A549 (cell line): ENCODE results near the gene ADIRF. TPM values are rescaled to one million over a fixed set of nuclear protein-coding genes. Genes with fewer than 3 reads are reported as not detected.
A peak's percentile ranks its signal among the peaks of the same experiment; 100 is the strongest.

Experiments used
- ATAC-seq, 2 experiments: fragments of 200-7000 bp in 1 of 2; fragments of >200 bp in 1 of 2; cut with Nextera tagmentation in 1 of 2; cut with Tn5 transposase in 1 of 2; 3 replicates each; pipeline versions ENCODE4 v1.8.0 to v1.9.1; 2018 to 2020; ENCODE audit warnings: mild to moderate bottlenecking in 1 of 2, moderate library complexity in 1 of 2
- CTCF ChIA-PET: fragments of 300-600 bp; sonication (Branson Sonifier 250); formaldehyde crosslinking; extraction: SDS; loops from one replicate; lab custom pipeline; 2021; ENCODE audit warnings: antibody characterized with exemption, inconsistent platforms; lab: Yijun Ruan, JAX
- POLR2A ChIA-PET: fragments of 350-600 bp; formaldehyde crosslinking; extraction: SDS; loops from one replicate; lab custom pipeline; 2021; ENCODE audit warnings: antibody characterized with exemption, inconsistent platforms; lab: Yijun Ruan, JAX
- DNase-seq, 2 experiments: peaks; one replicate each; pipeline versions ENCODE4 v3.0.0 to v3.0.0-alpha.2; 2011 to 2016; ENCODE audit warnings: low read depth in 1 of 2, low spot score in 1 of 2
- FAIRE-seq: peaks from 2 replicates; lab custom pipeline; 2011; peaks lifted over from hg19 to GRCh38; lab: Jason Lieb, UNC
- H3K27ac ChIP-seq, 2 experiments: fragments of >200 bp; sonication (Bioruptor Twin); formaldehyde crosslinking; 3 replicates each; pipeline ENCODE4 v1.5.1; 2016 to 2017
- H3K4me1 ChIP-seq: fragments of >200 bp; sonication (Bioruptor Twin); formaldehyde crosslinking; 3 replicates; pipeline ENCODE4 v1.6.1; 2016
- H3K4me2 ChIP-seq: fragments of >200 bp; sonication (Bioruptor Twin); formaldehyde crosslinking; 3 replicates; pipeline ENCODE4 v1.6.1; 2016
- H3K4me3 ChIP-seq: fragments of >200 bp; sonication (Bioruptor Twin); formaldehyde crosslinking; 3 replicates; pipeline ENCODE4 v1.5.1; 2016
- H3K9me3 ChIP-seq: fragments of >200 bp; sonication (Bioruptor Twin); formaldehyde crosslinking; 3 replicates; pipeline ENCODE4 v1.6.1; 2016
- EHF ChIP-seq: fragments of 250-450 bp; sonication (Bioruptor Pico); IDR thresholded peaks from 2 replicates; pipeline ENCODE4 v1.5.0; 2020; ENCODE audit warnings: mild to moderate bottlenecking
- EP300 ChIP-seq, 2 experiments: fragments of >200 bp; sonication (Bioruptor Twin); formaldehyde crosslinking; IDR thresholded peaks; 2 replicates in 1 of 2; 3 replicates in 1 of 2; pipeline ENCODE4 v1.6.1; 2016 to 2017
- FOSL2 ChIP-seq, 2 experiments: fragments of 450-650 bp in 1 of 2; fragments of >200 bp in 1 of 2; sonication (Bioruptor Twin) in 1 of 2; formaldehyde crosslinking; IDR thresholded peaks; 2 replicates each; pipeline versions ENCODE4 v1.5.0 to v1.6.1; 2016 to 2020; ENCODE audit warnings: mild to moderate bottlenecking in 1 of 2, moderate library complexity in 1 of 2
- FOXS1 ChIP-seq: fragments of 250-450 bp; sonication (Bioruptor Pico); IDR thresholded peaks from 2 replicates; pipeline ENCODE4 v1.5.0; 2020; ENCODE audit warnings: mild to moderate bottlenecking, moderate library complexity
- GATA3 ChIP-seq: IDR thresholded peaks from 2 replicates; pipeline ENCODE4 v1.6.1; 2012; ENCODE audit warnings: borderline replicate concordance
- HEYL ChIP-seq: fragments of 250-450 bp; sonication (Bioruptor Pico); IDR thresholded peaks from 2 replicates; pipeline ENCODE4 v1.8.0; 2021; ENCODE audit warnings: mild to moderate bottlenecking, moderate library complexity
- JUN ChIP-seq, 2 experiments: fragments of >200 bp; sonication (Bioruptor Twin); formaldehyde crosslinking; IDR thresholded peaks; 2 replicates in 1 of 2; 3 replicates in 1 of 2; pipeline ENCODE4 v1.6.1; 2016 to 2017
- MYC ChIP-seq: IDR thresholded peaks from 2 replicates; pipeline ENCODE4 v1.6.1; 2012; ENCODE audit warnings: mild to moderate bottlenecking, inconsistent platforms, low read length, improper control_type of control experiment, borderline replicate concordance
- PHF8 ChIP-seq: fragments of 200-600 bp; sonication (generic); IDR thresholded peaks from 2 replicates; pipeline ENCODE4 v1.6.1; 2016; ENCODE audit warnings: low read depth, mild to moderate bottlenecking, antibody characterized with exemption, moderate library complexity, borderline replicate concordance
- RAD21 ChIP-seq, 2 experiments: fragments of >200 bp in 1 of 2; sonication (Bioruptor Twin) in 1 of 2; formaldehyde crosslinking in 1 of 2; IDR thresholded peaks in 1 of 2; conservative IDR thresholded peaks in 1 of 2; 2 replicates in 1 of 2; 3 replicates in 1 of 2; pipeline ENCODE4 v1.6.1; 2012 to 2018; ENCODE audit warnings: inconsistent platforms in 1 of 2
- RARB ChIP-seq: fragments of 250-450 bp; sonication (Bioruptor Pico); IDR thresholded peaks from 2 replicates; pipeline ENCODE4 v1.8.0; 2021; ENCODE audit warnings: mild to moderate bottlenecking, moderate library complexity
- RCOR1 ChIP-seq: fragments of 150-350 bp; IDR thresholded peaks from 2 replicates; pipeline ENCODE4 v1.6.1; 2014; ENCODE audit warnings: antibody characterized with exemption, low read length, low read depth
- RNF2 ChIP-seq: fragments of 200-600 bp; sonication (generic); IDR thresholded peaks from 2 replicates; pipeline ENCODE4 v1.6.1; 2016; ENCODE audit warnings: low read depth, mild to moderate bottlenecking, antibody characterized with exemption, moderate library complexity, borderline replicate concordance
- SMC3 ChIP-seq: fragments of >200 bp; sonication (Bioruptor Twin); formaldehyde crosslinking; IDR thresholded peaks from 3 replicates; pipeline ENCODE4 v1.6.1; 2018; ENCODE audit warnings: inconsistent platforms
- ZC3H11A ChIP-seq: fragments of 450-650 bp; IDR thresholded peaks from 2 replicates; pipeline ENCODE4 v1.6.1; 2014; ENCODE audit warnings: antibody characterized with exemption, mild to moderate bottlenecking
- ZFP36 ChIP-seq: fragments of 450-650 bp; IDR thresholded peaks from 2 replicates; pipeline ENCODE4 v1.6.1; 2014; ENCODE audit warnings: borderline replicate concordance; ENCODE audit not compliant: partially characterized antibody
- ZSCAN20 ChIP-seq: fragments of 250-450 bp; sonication (Bioruptor Pico); IDR thresholded peaks from 2 replicates; pipeline ENCODE4 v1.8.0; 2022; ENCODE audit warnings: mild to moderate bottlenecking, moderate library complexity
- WGBS: methylation state at CpG from one replicate; pipeline ENCODE4 v1.1.6; 2017; ENCODE audit errors: missing lambda C conversion rate; 5-methylcytosine and 5-hydroxymethylcytosine counted together
- polyA plus RNA-seq, 4 experiments: library from polyadenylated mRNA; depleted of rRNA in 3 of 4; stranded (reverse); fragments of >200 nt; fragmentation: RNase III in 1 of 4; extraction: RNeasy Plus Mini Kit Qiagen cat#74134 plus additional on column Dnase treatment in 1 of 4; gene quantifications; 2 replicates in 3 of 4; 3 replicates in 1 of 4; pipeline ENCODE4 v1.2.3, GENCODE V29; 2011 to 2017
- TF ChIP-seq, protein P1 (sequence below): fragments of >200 bp; sonication (Bioruptor Twin); formaldehyde crosslinking; IDR thresholded peaks from 3 replicates; pipeline ENCODE4 v1.5.1; 2016
- TF ChIP-seq, protein P2 (sequence below): IDR thresholded peaks from 2 replicates; pipeline ENCODE4 v1.6.1; 2012; ENCODE audit warnings: low read depth, borderline replicate concordance

Gene ADIRF
- polyA plus RNA-seq, 2 of the 4 experiments (the other 2 are of a cell fraction) = not detected

DNA sequence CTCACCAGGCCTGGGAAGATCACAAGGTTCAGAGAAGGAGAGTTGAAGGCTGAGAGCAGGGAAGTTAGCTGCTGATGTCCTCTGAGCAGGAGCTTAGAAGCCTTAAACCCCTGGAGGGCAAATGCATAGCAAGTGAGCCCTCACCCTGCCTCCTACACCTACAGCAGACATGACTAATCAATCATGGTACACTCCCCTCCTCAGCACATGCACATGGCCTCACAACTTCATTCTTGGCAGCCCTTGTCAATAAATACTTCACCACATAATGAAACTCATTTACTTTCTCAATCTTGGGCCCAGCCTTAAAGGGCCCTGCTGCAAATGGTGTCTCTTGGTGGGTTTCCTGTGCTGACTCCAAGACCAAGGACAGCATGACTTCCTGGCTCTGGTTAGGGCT lies 23.8 kb upstream of the ADIRF start:
- H3K4me2 ChIP-seq = no peak overlapping the region
- no peaks in the 10 kb centered on the region for H3K9me3 ChIP-seq
- ChIA-PET CTCF (interaction anchor here (1.3 to 4.3 kb wide), 4 partner anchors 11 to 206 kb away, joined by 3 to 24 read pairs (median 18); partner anchors contain the start of genes ADIRF, MMRN2 and SNCG), POLR2A (no interaction called here)
- no peak overlapping the region for H3K4me3 ChIP-seq
- TF ChIP-seq FOXS1 (no peak), EHF (CRISPR knock-in tag) (no peak), ZFP36 (no peak), JUN (IDR thresholded peaks at IDR 0.05) (no peak), ZSCAN20 (CRISPR knock-in tag) (no peak), RCOR1 (no peak)
- TF ChIP-seq, protein P1, sequence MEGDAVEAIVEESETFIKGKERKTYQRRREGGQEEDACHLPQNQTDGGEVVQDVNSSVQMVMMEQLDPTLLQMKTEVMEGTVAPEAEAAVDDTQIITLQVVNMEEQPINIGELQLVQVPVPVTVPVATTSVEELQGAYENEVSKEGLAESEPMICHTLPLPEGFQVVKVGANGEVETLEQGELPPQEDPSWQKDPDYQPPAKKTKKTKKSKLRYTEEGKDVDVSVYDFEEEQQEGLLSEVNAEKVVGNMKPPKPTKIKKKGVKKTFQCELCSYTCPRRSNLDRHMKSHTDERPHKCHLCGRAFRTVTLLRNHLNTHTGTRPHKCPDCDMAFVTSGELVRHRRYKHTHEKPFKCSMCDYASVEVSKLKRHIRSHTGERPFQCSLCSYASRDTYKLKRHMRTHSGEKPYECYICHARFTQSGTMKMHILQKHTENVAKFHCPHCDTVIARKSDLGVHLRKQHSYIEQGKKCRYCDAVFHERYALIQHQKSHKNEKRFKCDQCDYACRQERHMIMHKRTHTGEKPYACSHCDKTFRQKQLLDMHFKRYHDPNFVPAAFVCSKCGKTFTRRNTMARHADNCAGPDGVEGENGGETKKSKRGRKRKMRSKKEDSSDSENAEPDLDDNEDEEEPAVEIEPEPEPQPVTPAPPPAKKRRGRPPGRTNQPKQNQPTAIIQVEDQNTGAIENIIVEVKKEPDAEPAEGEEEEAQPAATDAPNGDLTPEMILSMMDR = no peak
- TF ChIP-seq, protein P2, sequence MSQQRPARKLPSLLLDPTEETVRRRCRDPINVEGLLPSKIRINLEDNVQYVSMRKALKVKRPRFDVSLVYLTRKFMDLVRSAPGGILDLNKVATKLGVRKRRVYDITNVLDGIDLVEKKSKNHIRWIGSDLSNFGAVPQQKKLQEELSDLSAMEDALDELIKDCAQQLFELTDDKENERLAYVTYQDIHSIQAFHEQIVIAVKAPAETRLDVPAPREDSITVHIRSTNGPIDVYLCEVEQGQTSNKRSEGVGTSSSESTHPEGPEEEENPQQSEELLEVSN = no peak
- FAIRE-seq (no peak), ATAC-seq (no peak), DNase-seq (no peak)
- H3K4me1 ChIP-seq = 0 out of 3 replicates have a peak, but pooled peaks cover 4% of the 10 kb centered on the region
- no peak overlapping the region for H3K27ac ChIP-seq

DNA sequence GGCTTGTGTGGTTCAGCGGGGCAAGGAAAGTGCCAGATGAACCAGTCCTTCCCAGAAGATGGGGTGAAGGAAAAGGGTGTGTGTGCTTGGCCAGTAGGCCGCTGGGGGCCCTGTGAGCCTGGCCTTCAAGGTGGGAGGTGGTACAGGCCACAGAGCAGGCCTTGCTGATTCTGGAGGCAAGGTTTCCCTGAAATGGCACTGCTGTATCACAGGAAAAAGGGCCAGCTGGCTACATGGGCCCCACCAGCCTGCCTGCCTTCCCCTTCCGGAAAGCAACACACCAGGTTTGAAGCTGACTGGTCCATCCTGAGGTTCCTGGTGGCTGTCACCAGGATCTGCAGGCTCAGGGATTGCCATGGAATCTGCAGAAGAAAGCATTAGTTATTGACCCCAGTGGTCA lies 23.4 kb upstream of the ADIRF start:
- H3K9me3 ChIP-seq = no peaks in the 10 kb centered on the region
- ATAC-seq (no peak), DNase-seq (no peak), FAIRE-seq (no peak)
- 84% methylated on average over 3 of the region's 3 CpGs for WGBS
- TF ChIP-seq MYC (no peak), GATA3 (no peak), ZC3H11A (no peak), RARB (no peak), HEYL (no peak)
- TF ChIP-seq, protein P1 = no peak
- ChIA-PET POLR2A (interaction anchor here (2.1 kb wide), 1 partner anchor 26 kb away, joined by 6 read pairs; no protein-coding TSS in a partner anchor), CTCF (interaction anchor here (0.6 to 4.3 kb wide), 6 partner anchors 11 to 537 kb away, joined by 3 to 38 read pairs (median 12); partner anchors contain the start of genes ADIRF and MMRN2)
- H3K4me3 ChIP-seq = no peak overlapping the region
- no peak overlapping the region for H3K27ac ChIP-seq
- H3K4me2 ChIP-seq = no peak overlapping the region
- H3K4me1 ChIP-seq = 0 out of 3 replicates have a peak, but pooled peaks cover 4% of the 10 kb centered on the region

DNA sequence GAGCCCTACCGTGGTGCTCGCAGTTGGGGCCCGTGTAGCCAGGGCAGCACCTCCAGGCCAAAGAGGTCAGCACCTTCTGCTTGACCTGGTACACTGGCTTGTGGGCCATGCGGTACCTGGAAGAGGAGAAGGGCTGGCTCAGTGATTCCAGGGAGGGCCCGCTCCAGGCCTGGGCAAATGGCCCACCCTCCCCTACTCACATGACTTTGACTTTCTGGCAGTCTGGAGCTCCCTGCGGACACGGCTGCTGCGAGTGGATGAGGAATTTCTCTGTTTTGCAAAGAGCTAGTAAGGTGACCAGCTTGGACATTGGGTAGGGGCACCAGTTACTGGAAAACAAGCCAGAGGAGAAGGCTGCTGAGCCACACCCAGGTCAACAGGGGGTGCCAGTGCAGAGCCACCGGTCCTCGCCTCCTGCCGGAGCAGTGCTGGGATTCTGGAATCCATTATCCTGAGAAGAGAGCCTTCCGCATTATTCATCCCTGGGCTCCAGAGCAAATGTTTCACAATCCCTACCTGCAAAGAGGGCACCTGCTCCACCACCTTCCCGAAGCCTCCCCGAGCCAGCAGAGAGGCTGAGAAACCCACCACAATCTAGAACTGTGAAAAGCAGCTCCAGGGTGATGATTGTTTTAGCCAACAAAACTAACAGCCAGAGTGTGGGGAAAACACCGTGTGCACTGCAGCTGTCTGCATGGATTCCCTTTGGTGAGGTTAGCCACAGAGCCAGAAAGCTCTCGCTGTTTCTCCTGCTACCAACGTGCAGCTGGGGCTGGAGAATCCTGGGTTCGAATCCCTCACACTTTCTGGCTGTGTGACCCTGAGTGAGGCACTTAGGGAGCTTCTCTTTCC lies 22.7 kb upstream of the ADIRF start:
- 0 out of 3 replicates have a peak, but pooled peaks cover 4% of the 10 kb centered on the region for H3K4me1 ChIP-seq

More for the DNA sequence above, 22.7 kb upstream of the ADIRF start:
- FAIRE-seq = no peak
- peak in 1 of 2 experiments; percentile 56 for DNase-seq
- TF ChIP-seq HEYL = no peak
- peak; percentile 47 to 71 for TF ChIP-seq RAD21 (conservative IDR thresholded peaks at IDR 0.05 in 1 of 2, IDR thresholded peaks at IDR 0.05 in 1 of 2)
- peak; percentile 35; the same call in 1 of the 3 replicates for TF ChIP-seq SMC3
- TF ChIP-seq PHF8 = no peak
- TF ChIP-seq EP300 (IDR thresholded peaks at IDR 0.05) = no peak
- TF ChIP-seq RNF2 = no peak
- no peak for TF ChIP-seq FOSL2 (IDR thresholded peaks at IDR 0.05)
- no peak for TF ChIP-seq FOSL2 (CRISPR knock-in tag; IDR thresholded peaks at IDR 0.05)
- TF ChIP-seq, protein P1 = peak; percentile 29; the same call in 2 of the 3 replicates
- TF ChIP-seq, all 56 proteins: peak for 3
- 67% methylated on average over 18 of the region's 18 CpGs for WGBS
- ChIA-PET POLR2A (interaction anchor here (2.1 kb wide), 1 partner anchor 25 kb away, joined by 6 read pairs; no protein-coding TSS in a partner anchor), CTCF (interaction anchor here (0.6 to 4.3 kb wide), 8 partner anchors 9 to 1033 kb away, joined by 3 to 38 read pairs (median 4); partner anchors contain the start of genes ADIRF and MMRN2)
- H3K27ac ChIP-seq = no peak overlapping the region
- no peak overlapping the region for H3K4me2 ChIP-seq
- H3K9me3 ChIP-seq = no peaks in the 10 kb centered on the region
- no peak overlapping the region for H3K4me3 ChIP-seq
- ATAC-seq = peak; percentile 53 to 88; a peak in 4 of 6 replicates
